Measurements from ENCODE around the gene ABCC4. TPM values are rescaled to one million over a fixed set of nuclear protein-coding genes. Genes with fewer than 3 reads are reported as not detected.

ABCC4 gene
- total and polyA plus RNA-seq, 2 experiments from 2014 or later = 4.3 to 12.2 TPM

GRCh38 chr13:94997126-94997525, 304.1 kb downstream of the ABCC4 start (continued):
- TF ChIP-seq ZNF462 (CRISPR knock-in tag; IDR thresholded peaks at IDR 0.05) (no peak), ZNF114 (CRISPR knock-in tag; IDR thresholded peaks at IDR 0.05) (no peak), ETS1 (IDR thresholded peaks at IDR 0.05) (no peak), REST (IDR thresholded peaks at IDR 0.05; ENCODE audit: unreplicated experiment) (no peak)

- no peaks in the 10 kb centered on the region; the same call in 2 of the 3 replicates for H3K9me3 Mint-ChIP-seq
- peaks cover 32% of the 10 kb centered on the region for H3K4me1 Mint-ChIP-seq
- Histone ChIP-seq H3K9me2 (ENCODE audit: insufficient read depth) (0 out of 2 replicates have a peak, but pooled peaks cover 3% of the 10 kb centered on the region), H2AFZ (no peak overlapping the region), H3K36me3 (ENCODE audit: insufficient read depth) (no peaks in the 10 kb centered on the region), H3K4me3 (no peak overlapping the region), H3K27ac (ENCODE audit: low read depth) (no peak overlapping the region), H3K27me3 (ENCODE audit: insufficient read depth) (no peaks in the 10 kb centered on the region), H4K20me1 (replicated peaks; ENCODE audit: insufficient read depth) (no peaks in the 10 kb centered on the region), H3K4me1 (ENCODE audit: insufficient read depth) (peaks cover 43% of the 10 kb centered on the region), H3K4me2 (no peak overlapping the region), H3F3A (replicated peaks; ENCODE audit: low read depth) (no peaks in the 10 kb centered on the region), H3K79me2 (replicated peaks; ENCODE audit: insufficient read depth) (no peaks in the 10 kb centered on the region)
- H3K4me3 Mint-ChIP-seq = no peak overlapping the region
- ATAC-seq (peak; percentile 86), DNase-seq (ENCODE audit: low spot score) (no peak)
- no peaks in the 10 kb centered on the region for H3K27me3 Mint-ChIP-seq (ENCODE audit: insufficient read depth, low read depth, poor library complexity)
- no peak overlapping the region for H3K27ac Mint-ChIP-seq
- peaks cover 3% of the 10 kb centered on the region; the same call in 1 of the 3 replicates for H3K36me3 Mint-ChIP-seq (ENCODE audit: low read depth)
- peak; percentile 40; the same call in 1 of the 2 replicates for TF ChIP-seq ZNF114 (CRISPR knock-in tag; IDR thresholded peaks at IDR 0.05)
- peak; percentile 90 for TF ChIP-seq ZNF462 (CRISPR knock-in tag; IDR thresholded peaks at IDR 0.05)
These were observed 304.8 kb downstream of the ABCC4 start for GRCh38 chr13:94996445-94996844.
